HG03558 (cell line): ENCODE results near the gene C12orf56.
"Not testable (repeated sequence)": the region's sequence is repeated elsewhere in the genome, so short reads cannot be mapped to it uniquely, and the experiment has no call there.

Experiments used
- ATAC-seq: cut with Tn5 transposase; IDR thresholded peaks from one replicate; pipeline ENCODE4 v1.9.1; 2021; ENCODE audit warnings: moderate number of reproducible peaks; ENCODE audit not compliant: unreplicated experiment; ENCODE audit errors: extremely low read depth

Gene C12orf56

DNA sequence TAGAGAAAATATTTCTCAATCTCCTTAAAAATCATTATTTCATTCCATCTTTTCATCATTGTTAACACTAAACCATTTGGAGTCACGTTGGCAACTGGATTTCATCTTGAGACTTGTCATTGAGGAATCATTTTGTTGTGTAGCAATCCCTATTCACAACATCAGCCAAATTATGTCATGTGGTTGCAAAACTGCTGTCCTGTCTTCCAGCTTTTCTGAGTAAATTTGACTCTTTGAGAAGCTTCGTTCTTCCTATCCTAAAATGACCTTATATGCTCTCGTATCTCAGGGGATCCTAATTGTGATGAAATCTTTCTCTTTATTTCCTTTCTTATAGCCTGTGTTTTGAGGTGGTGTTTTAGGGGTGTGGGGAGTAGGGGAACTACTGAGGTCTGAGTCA is 137.9 kb downstream of the C12orf56 start:
- ATAC-seq: no peak

GRCh38 chr12:64243809-64244208 is 146.7 kb downstream of the C12orf56 start:
- no peak for ATAC-seq

GRCh38 chr12:64240781-64241180 is 149.8 kb downstream of the C12orf56 start:
- ATAC-seq: no peak

DNA sequence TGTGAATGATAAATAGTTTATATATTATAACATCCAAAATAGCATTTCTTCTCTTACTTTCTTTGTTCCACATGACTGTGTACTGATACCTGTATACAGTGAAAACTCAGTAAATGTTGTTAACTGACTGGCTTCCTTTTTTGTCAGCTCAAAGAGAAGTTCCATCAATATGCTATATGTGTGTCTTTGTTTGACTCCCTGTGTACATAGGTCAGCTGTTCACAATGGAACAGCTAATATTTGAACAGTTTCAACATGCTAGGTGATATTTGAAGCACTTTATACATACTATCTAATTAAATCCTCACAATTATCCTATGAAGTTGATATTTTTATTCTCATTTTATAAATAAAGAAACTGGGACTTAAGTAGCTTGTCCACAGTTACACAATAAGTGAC is 153.2 kb downstream of the C12orf56 start:
- no peak for ATAC-seq

DNA sequence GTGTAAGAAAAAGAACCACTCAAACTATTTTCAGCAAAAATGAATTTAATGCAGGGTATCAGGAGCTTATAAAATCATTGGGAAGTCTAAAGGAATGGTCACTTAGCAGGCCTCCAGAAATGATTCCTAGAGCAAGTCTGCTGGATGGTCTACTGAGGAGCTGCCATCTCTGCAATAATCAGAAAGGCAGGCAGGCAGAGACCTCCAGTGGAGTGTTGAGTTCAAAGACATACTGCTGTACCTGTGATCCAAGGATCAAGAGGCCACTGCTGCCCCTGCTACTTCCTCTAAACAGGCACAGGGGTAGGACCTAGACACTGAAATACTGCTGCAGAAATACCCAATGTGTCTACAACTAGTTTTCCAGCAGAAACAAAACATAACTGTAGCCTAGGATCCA is 154.0 kb downstream of the C12orf56 start:
- no peak for ATAC-seq

GRCh38 chr12:64232196-64232595 is 158.4 kb downstream of the C12orf56 start:
- ATAC-seq: no peak

DNA sequence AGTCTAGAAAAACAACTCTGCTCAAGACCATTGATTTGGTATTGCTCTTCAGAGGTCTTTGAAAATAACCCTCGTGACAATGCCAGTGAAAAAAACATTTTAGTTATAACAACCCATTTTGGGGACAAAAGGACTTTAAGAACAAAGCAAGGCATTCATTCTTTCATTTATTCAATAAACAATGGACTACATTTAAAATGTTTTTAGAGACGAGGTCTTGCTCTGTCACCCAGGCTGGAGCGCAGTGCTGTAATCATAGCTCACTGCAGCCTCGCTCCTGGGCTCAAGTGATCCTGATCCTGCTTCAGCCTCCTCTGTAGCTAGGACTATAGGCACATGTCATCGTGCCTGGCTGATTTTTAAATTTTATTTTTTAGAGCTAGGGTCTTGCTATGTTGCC is 160.8 kb downstream of the C12orf56 start:
- no peak for ATAC-seq

GRCh38 chr12:64229240-64229639 is 161.3 kb downstream of the C12orf56 start:
- ATAC-seq: no peak

GRCh38 chr12:64225626-64226025 is 164.9 kb downstream of the C12orf56 start:
- no peak for ATAC-seq

DNA sequence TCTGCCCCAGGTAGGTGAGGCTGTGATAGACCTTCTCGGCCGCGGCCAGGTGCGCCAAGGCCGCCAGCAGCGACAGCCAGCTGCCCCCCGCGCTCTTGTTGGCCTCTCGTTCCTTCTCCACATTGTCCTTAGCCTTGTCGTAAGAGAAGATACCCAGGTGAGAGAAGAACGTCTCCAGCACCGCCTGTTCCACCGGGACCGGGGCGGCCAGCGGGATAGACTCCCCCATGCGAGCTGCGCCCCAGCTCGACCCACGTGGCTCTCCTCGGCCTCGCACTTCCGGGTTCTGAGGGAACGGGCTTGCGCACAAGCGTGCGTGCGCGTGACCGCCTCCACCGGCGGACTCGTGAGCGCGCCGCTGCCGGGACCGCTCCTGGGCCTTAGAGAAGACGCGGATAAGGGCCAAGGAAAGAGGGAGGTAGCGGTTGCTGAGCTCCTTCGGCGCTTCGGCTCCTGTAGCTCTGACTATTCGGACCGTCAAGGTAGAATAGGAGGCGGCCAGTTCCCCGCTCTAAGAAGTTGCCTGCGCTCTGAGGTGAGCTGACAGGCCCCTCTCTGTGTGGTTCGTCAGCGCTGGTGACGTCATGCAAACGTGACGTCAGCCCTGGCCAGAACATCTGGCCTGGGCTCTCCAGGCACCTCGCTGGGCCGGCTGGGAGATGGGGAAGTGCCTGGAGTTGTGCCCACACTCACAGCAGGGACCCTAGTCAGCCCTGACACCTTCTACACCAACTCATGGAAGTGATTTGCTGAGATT is 168.4 kb downstream of the C12orf56 start, which contains the start of gene KICS2:
Gene KICS2, minus strand, starts transcription at position 288 of the 757 bp plus-strand sequence. Its CDS starts 59 bp downstream, at position 229.
- peak; percentile 85 for ATAC-seq

GRCh38 chr12:64221651-64222008 is 168.9 kb downstream of the C12orf56 start:
- peak; percentile 16 for ATAC-seq

DNA sequence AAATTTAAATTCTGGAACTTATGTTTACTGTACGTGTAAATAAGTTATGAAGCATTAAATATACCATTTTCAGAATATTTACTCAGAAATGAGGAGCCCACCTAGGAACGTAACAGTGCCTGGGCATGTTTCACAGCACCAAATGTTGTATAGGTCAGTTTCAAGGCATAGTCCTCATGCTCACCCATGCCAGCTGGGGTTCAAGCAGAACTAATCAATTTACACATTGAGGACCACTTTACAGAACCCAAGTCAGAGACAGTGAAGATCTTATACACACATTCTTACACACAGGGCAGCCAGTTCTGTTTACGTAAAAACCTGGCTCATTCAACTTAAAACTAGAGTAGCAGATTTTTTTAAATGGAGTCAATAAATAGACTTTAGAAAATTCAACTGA is 170.5 kb downstream of the C12orf56 start:
- no peak for ATAC-seq

DNA sequence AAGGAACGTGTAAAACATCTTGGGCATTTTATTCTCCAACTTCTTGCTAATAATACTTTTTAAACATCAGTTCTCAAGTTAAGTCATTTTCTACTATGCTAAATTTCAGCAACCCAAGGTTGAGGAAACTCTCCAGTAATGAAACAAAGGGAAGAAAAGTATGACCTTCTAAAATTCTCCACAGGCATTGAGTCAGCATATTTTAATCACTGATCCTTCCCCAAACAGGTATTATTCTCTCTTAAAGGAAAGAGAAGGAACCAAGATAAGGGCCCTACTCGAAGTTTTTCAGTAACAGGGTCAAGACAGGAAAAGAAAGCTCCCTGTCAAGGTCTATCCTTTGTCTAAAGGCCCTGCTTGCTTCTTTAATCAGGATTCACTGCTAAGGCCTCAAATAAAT is 171.4 kb downstream of the C12orf56 start:
- no peak for ATAC-seq

- ATAC-seq: no peak
Observed at GRCh38 chr12:64218597-64218996, 172.0 kb downstream of the C12orf56 start.

DNA sequence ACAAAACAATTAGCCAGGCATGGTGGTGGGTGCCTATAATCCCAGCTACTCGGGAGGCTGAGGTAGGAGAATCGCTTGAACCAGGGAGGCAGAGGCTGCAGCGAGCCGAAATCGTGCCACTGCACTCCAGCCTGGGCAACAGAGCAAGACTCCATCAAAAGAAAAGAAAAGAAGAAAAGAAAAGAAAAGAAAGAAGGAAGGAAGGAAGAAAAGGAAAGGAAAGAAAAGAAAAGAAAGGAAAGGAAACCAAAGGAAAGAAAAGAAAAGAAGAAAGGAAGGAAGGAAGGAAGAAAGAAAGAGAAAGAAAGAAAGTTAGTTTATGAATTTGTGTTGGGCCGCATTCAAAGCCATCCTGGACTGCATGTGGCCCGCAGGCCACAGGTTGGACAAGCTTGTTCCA is 172.9 kb downstream of the C12orf56 start:
- not testable (repeated sequence) for ATAC-seq

DNA sequence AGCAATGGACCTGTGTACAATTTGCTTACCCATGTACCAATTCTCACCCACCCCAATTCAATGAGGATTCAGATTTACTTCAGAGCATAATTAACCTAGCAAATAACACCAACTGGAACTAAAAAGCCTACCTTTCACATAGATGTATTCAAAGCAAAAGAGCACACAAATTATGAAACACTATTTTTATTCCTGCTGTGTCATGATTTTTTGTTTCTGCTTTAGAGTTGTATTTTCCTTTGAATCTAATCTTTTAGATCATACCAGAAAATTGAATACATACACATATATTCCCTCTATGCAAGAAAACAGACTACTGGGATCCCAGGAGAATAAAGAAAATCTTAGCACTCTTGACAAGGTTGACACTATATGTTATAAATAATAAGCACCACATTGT is 174.3 kb downstream of the C12orf56 start:
- no peak for ATAC-seq
